MM.1S (cell line): ENCODE results near the gene COPS2.

Experiments
- CTCF ChIP-seq: fragments of 300-600 bp; sonication (generic); IDR thresholded peaks from 2 replicates; pipeline ENCODE4 v1.5.1; 2016; ENCODE audit warnings: antibody characterized with exemption, low read length, mixed read lengths
- EZH2 ChIP-seq: fragments of 300-600 bp; sonication (generic); optimal IDR thresholded peaks from 2 replicates; pipeline ENCODE3; 2017; ENCODE audit warnings: low read depth, mild to moderate bottlenecking, antibody characterized with exemption, low read length, mixed read lengths

- TF ChIP-seq CTCF = no peak
- no peak for TF ChIP-seq EZH2
These were observed 60.5 kb downstream of the COPS2 start for GRCh38 chr15:49094923-49095322.
